Spleen (tissue), 7 donors: ENCODE results near the gene USP37.
A peak's percentile ranks its signal among the peaks of the same experiment; 100 is the strongest.

Experiments used
- POLR2A ChIP-seq, 3 donors: fragments of 450-650 bp; IDR thresholded peaks; one replicate each; pipeline ENCODE4 v1.5.1; 2017; ENCODE audit warnings: antibody characterized with exemption in 3 of 3, mild to moderate bottlenecking in 1 of 3
- TF ChIP-seq, protein P1 (sequence below), 11 experiments: fragments of 200-600 bp in 7 of 11; fragments of 450-650 bp in 4 of 11; sonication (generic) in 4 of 11; IDR thresholded peaks in 8 of 11; conservative IDR thresholded peaks in 3 of 11; 1 replicate in 7 of 11; 2 replicates in 4 of 11; pipeline versions ENCODE4 v1.4.0 to v1.8.0; 2016 to 2021; ENCODE audit warnings: antibody characterized with exemption in 11 of 11, inconsistent platforms in 4 of 11, mild to moderate bottlenecking in 1 of 11
- donor health status: DM: no; HTN: no; CAD: no; lungs with moderate emphysema.
- donor health status: DM: no; HTN: no; CAD: no.
- donor health status: DM: no; HTN: no; CAD: no.

DNA sequence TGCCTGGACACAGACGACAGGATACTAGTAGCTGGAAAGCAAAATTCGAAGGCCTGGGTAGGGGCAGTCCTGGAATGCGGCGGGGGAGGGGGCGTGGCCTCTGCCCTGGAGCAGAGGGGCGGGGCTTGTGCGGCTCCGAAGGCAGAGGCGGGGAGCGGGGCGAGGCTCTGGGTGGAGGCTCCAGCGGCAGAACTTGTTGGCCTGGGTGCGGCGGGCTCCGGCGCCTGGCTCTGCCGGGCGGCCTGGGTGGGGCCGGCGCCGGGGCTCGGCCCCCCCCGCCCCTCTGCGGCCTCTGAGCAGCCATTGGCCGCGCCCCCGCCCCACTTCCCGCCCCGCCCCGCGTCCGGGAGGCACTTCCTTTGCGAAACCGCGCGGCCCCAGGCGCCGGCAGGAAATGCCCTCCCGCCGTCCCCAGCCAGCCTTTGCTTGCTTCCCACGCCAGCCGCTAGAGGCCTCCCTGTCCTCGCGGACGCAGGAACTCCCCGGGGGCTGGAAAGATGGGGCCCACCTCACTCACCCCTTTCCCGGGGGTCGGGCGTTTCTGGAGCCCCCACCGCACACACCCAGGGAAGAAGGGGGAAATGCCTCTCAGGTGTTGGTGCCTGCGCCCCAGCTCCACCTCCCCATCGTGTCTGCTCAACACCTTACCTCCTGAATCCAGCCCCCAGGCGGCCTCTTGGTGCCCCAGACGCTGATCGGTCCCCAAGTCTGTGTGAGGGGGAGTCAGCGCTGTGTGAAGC is 161.8 kb downstream of the USP37 start:
- no peak for TF ChIP-seq POLR2A (IDR thresholded peaks at IDR 0.05)
- TF ChIP-seq, protein P1, sequence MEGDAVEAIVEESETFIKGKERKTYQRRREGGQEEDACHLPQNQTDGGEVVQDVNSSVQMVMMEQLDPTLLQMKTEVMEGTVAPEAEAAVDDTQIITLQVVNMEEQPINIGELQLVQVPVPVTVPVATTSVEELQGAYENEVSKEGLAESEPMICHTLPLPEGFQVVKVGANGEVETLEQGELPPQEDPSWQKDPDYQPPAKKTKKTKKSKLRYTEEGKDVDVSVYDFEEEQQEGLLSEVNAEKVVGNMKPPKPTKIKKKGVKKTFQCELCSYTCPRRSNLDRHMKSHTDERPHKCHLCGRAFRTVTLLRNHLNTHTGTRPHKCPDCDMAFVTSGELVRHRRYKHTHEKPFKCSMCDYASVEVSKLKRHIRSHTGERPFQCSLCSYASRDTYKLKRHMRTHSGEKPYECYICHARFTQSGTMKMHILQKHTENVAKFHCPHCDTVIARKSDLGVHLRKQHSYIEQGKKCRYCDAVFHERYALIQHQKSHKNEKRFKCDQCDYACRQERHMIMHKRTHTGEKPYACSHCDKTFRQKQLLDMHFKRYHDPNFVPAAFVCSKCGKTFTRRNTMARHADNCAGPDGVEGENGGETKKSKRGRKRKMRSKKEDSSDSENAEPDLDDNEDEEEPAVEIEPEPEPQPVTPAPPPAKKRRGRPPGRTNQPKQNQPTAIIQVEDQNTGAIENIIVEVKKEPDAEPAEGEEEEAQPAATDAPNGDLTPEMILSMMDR (IDR thresholded peaks at IDR 0.05 in 8 of 11, conservative IDR thresholded peaks at IDR 0.05 in 3 of 11): peak; percentile 63 to 92 (median 85)
